Measurements from ENCODE around the gene LLGL1.

DNA sequence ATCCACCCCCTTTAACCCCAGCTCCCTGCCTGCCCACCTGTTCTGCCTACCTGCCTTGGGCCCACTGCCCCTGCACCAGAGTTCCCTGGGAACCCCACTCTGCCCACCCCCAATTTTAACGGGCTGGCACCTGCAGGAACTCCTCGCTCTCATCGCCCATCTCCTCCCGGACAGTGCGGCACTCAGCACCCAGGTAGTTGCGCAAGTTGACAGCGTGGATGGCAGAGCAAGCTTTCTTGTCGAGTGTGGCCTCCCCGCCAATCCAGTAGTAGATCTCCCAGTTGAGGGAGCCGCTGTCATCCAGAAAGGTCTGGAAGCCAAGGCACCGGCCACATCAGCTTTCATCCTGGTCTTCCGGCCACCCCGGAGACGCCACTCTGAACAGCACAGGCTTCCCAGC lies 25.3 kb downstream of the LLGL1 start:
- no peak for TF ChIP-seq YY1 (IDR thresholded peaks at IDR 0.05; ENCODE audit: extremely low read depth, insufficient replicate concordance, low read depth, low read length)
- TF ChIP-seq, protein P1, sequence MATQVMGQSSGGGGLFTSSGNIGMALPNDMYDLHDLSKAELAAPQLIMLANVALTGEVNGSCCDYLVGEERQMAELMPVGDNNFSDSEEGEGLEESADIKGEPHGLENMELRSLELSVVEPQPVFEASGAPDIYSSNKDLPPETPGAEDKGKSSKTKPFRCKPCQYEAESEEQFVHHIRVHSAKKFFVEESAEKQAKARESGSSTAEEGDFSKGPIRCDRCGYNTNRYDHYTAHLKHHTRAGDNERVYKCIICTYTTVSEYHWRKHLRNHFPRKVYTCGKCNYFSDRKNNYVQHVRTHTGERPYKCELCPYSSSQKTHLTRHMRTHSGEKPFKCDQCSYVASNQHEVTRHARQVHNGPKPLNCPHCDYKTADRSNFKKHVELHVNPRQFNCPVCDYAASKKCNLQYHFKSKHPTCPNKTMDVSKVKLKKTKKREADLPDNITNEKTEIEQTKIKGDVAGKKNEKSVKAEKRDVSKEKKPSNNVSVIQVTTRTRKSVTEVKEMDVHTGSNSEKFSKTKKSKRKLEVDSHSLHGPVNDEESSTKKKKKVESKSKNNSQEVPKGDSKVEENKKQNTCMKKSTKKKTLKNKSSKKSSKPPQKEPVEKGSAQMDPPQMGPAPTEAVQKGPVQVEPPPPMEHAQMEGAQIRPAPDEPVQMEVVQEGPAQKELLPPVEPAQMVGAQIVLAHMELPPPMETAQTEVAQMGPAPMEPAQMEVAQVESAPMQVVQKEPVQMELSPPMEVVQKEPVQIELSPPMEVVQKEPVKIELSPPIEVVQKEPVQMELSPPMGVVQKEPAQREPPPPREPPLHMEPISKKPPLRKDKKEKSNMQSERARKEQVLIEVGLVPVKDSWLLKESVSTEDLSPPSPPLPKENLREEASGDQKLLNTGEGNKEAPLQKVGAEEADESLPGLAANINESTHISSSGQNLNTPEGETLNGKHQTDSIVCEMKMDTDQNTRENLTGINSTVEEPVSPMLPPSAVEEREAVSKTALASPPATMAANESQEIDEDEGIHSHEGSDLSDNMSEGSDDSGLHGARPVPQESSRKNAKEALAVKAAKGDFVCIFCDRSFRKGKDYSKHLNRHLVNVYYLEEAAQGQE (IDR thresholded peaks at IDR 0.05; ENCODE audit: low read depth): no peak
- TF ChIP-seq POLR2A (IDR thresholded peaks at IDR 0.05; ENCODE audit: borderline replicate concordance, extremely low read depth, insufficient read depth, insufficient read length): no peak
- TF ChIP-seq, protein P2, sequence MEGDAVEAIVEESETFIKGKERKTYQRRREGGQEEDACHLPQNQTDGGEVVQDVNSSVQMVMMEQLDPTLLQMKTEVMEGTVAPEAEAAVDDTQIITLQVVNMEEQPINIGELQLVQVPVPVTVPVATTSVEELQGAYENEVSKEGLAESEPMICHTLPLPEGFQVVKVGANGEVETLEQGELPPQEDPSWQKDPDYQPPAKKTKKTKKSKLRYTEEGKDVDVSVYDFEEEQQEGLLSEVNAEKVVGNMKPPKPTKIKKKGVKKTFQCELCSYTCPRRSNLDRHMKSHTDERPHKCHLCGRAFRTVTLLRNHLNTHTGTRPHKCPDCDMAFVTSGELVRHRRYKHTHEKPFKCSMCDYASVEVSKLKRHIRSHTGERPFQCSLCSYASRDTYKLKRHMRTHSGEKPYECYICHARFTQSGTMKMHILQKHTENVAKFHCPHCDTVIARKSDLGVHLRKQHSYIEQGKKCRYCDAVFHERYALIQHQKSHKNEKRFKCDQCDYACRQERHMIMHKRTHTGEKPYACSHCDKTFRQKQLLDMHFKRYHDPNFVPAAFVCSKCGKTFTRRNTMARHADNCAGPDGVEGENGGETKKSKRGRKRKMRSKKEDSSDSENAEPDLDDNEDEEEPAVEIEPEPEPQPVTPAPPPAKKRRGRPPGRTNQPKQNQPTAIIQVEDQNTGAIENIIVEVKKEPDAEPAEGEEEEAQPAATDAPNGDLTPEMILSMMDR (IDR thresholded peaks at IDR 0.05 in 2 of 3, conservative IDR thresholded peaks at IDR 0.05 in 1 of 3; ENCODE audit: borderline replicate concordance in 1 of 3, insufficient read depth in 1 of 3, low read depth in 2 of 3, low read length in 2 of 3): no peak
- no peak for TF ChIP-seq TCF7L2 (IDR thresholded peaks at IDR 0.05; ENCODE audit: borderline replicate concordance, extremely low read depth, insufficient read depth, insufficient read length)
- TF ChIP-seq, protein P3, sequence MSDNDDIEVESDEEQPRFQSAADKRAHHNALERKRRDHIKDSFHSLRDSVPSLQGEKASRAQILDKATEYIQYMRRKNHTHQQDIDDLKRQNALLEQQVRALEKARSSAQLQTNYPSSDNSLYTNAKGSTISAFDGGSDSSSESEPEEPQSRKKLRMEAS (IDR thresholded peaks at IDR 0.05): no peak
- no peak for TF ChIP-seq ELF1 (IDR thresholded peaks at IDR 0.05; ENCODE audit: borderline replicate concordance, low read depth)
